Stromal cell of bone marrow (primary cell): Measurements from ENCODE around the gene MAPRE3.
A peak's percentile ranks its signal among the peaks of the same experiment; 100 is the strongest.

ENCODE experiments used
- DNase-seq: peaks from one replicate; pipeline ENCODE4 v3.0.0-alpha.2; 2012; ENCODE audit warnings: low read depth

The MAPRE3 gene

GRCh38 chr2:27014771-27015433, 44.5 kb downstream of the MAPRE3 start:
- no peak for DNase-seq

- peak; percentile 48 for DNase-seq
Observed at GRCh38 chr2:27016801-27017325, 46.4 kb downstream of the MAPRE3 start.

GRCh38 chr2:27018142-27018541, 47.7 kb downstream of the MAPRE3 start:
- DNase-seq, result no peak

GRCh38 chr2:27019459-27019858, 49.0 kb downstream of the MAPRE3 start:
- no peak for DNase-seq

- DNase-seq, result no peak
Observed at GRCh38 chr2:27019931-27020855, 49.8 kb downstream of the MAPRE3 start.

- DNase-seq, result no peak
Observed at GRCh38 chr2:27021253-27022049, 51.0 kb downstream of the MAPRE3 start.

- DNase-seq, result no peak
Observed at GRCh38 chr2:27023740-27024139, 53.3 kb downstream of the MAPRE3 start.

GRCh38 chr2:27024188-27024587, 53.8 kb downstream of the MAPRE3 start:
- no peak for DNase-seq

- DNase-seq, result no peak
Observed at GRCh38 chr2:27024812-27025211, 54.4 kb downstream of the MAPRE3 start.

- no peak for DNase-seq
Observed at GRCh38 chr2:27025281-27025800, 54.9 kb downstream of the MAPRE3 start.

- DNase-seq, result no peak
Observed at GRCh38 chr2:27025861-27026851, 55.7 kb downstream of the MAPRE3 start.

GRCh38 chr2:27027211-27027651, 56.8 kb downstream of the MAPRE3 start:
- DNase-seq, result no peak

GRCh38 chr2:27029051-27029450, 58.6 kb downstream of the MAPRE3 start:
- no peak for DNase-seq

GRCh38 chr2:27032495-27033252, 62.2 kb downstream of the MAPRE3 start, which contains the start of gene TMEM214:
Gene TMEM214 (plus strand): TSS chr2:27032965. CDS start chr2:27033016, 51 bp downstream.
- DNase-seq, result peak; percentile 78

GRCh38 chr2:27033253-27033852, 62.9 kb downstream of the MAPRE3 start:
- no peak for DNase-seq

GRCh38 chr2:27038012-27038411, 67.6 kb downstream of the MAPRE3 start:
- DNase-seq, result no peak

GRCh38 chr2:27038631-27039339, 68.3 kb downstream of the MAPRE3 start:
- no peak for DNase-seq

GRCh38 chr2:27039426-27039825, 69.0 kb downstream of the MAPRE3 start:
- DNase-seq, result no peak

GRCh38 chr2:27039871-27040270, 69.4 kb downstream of the MAPRE3 start:
- no peak for DNase-seq
